H4 (cell line): ENCODE measurements around the gene MYH15. TPM values are rescaled to one million over a fixed set of nuclear protein-coding genes. Genes with fewer than 3 reads are reported as not detected.

Experiments used
- DNase-seq: peaks from one replicate; pipeline ENCODE4 v3.0.0-alpha.2; 2015; ENCODE audit warnings: low spot score
- total RNA-seq: library from RNA; depleted of rRNA; stranded (reverse); fragments of >200 nt; shearing (Covaris generic); gene quantifications from 2 replicates; pipeline ENCODE4 v1.2.3, GENCODE V29; 2014; rRNA removed

The MYH15 gene
- total RNA-seq, 1 experiment from 2014 or later = 0.10 TPM

GRCh38 chr3:108338901-108339545 lies 171.4 kb downstream of the MYH15 start:
- no peak for DNase-seq

- DNase-seq = no peak
Observed at GRCh38 chr3:108334701-108335100, 175.7 kb downstream of the MYH15 start.

- DNase-seq = no peak
Observed at GRCh38 chr3:108333961-108334360, 176.4 kb downstream of the MYH15 start.

GRCh38 chr3:108331792-108332191 lies 178.6 kb downstream of the MYH15 start:
- DNase-seq = no peak

Other genes with a start within 250 kb of the MYH15 start
- gene HHLA2, start 214.0 kb downstream of the MYH15 start, total RNA-seq = not detected in 2 replicates
- gene CIP2A, start 78.8 kb upstream of the MYH15 start, total RNA-seq = 15.4 and 22.3 TPM in 2 replicates
- gene DZIP3, start 79.1 kb upstream of the MYH15 start, total RNA-seq = 8.0 and 11.7 TPM in 2 replicates
- gene RETNLB, start 246.8 kb upstream of the MYH15 start, total RNA-seq = not detected in 2 replicates